KMS-11 (cell line): Measurements from ENCODE around the gene DNLZ.
"Not testable (repeated sequence)": the region's sequence is repeated elsewhere in the genome, so short reads cannot be mapped to it uniquely, and the experiment has no call there.

Source experiments
- H2AFZ ChIP-seq: fragments of 200-600 bp; sonication (generic); 2 replicates; pipeline ENCODE4 v1.6.1; 2016; ENCODE audit warnings: antibody characterized with exemption, mixed run types, low read depth
- H3K27ac ChIP-seq: fragments of 200-600 bp; sonication (generic); 2 replicates; pipeline ENCODE4 v1.6.1; 2016; ENCODE audit warnings: mild to moderate bottlenecking, mixed run types
- H3K27me3 ChIP-seq: fragments of 200-600 bp; sonication (generic); 2 replicates; pipeline ENCODE4 v1.6.1; 2017; ENCODE audit warnings: mild to moderate bottlenecking, low read depth, mixed run types, moderate library complexity; ENCODE audit not compliant: insufficient read depth
- H3K36me3 ChIP-seq: fragments of 200-600 bp; sonication (generic); 2 replicates; pipeline ENCODE4 v1.6.1; 2017; ENCODE audit warnings: mild to moderate bottlenecking, mixed run types; ENCODE audit not compliant: insufficient read depth
- H3K4me1 ChIP-seq: fragments of 200-600 bp; sonication (generic); 2 replicates; pipeline ENCODE4 v1.6.1; 2016; ENCODE audit warnings: mild to moderate bottlenecking, low read depth, mixed run types; ENCODE audit not compliant: poor library complexity, severe bottlenecking
- H3K4me2 ChIP-seq: fragments of 200-600 bp; sonication (generic); 2 replicates; pipeline ENCODE4 v1.7.0; 2016; ENCODE audit warnings: mild to moderate bottlenecking, mixed run types
- H3K4me3 ChIP-seq: fragments of 200-600 bp; sonication (generic); IDR thresholded peaks from 2 replicates; pipeline ENCODE4 v1.6.1; 2017; ENCODE audit warnings: low read depth, low read length, mixed read lengths; ENCODE audit not compliant: insufficient read depth
- H3K79me2 ChIP-seq: fragments of 200-600 bp; sonication (generic); 2 replicates; pipeline ENCODE4 v1.6.1; 2016; ENCODE audit warnings: low read depth, mixed run types; ENCODE audit not compliant: insufficient read depth
- H3K9ac ChIP-seq: fragments of 200-600 bp; sonication (generic); 2 replicates; pipeline ENCODE4 v1.6.1; 2016; ENCODE audit warnings: mild to moderate bottlenecking, mixed run types
- H4K20me1 ChIP-seq: fragments of 200-600 bp; sonication (generic); 2 replicates; pipeline ENCODE4 v1.6.1; 2016; ENCODE audit warnings: mild to moderate bottlenecking, mixed run types; ENCODE audit not compliant: insufficient read depth
- TF ChIP-seq, protein P1 (sequence below): fragments of 200-600 bp; sonication (generic); conservative IDR thresholded peaks from 2 replicates; pipeline ENCODE4 v1.6.1; 2017; ENCODE audit warnings: low read depth, mild to moderate bottlenecking, antibody characterized with exemption, low read length, moderate library complexity, mixed read lengths

DNLZ gene

DNA sequence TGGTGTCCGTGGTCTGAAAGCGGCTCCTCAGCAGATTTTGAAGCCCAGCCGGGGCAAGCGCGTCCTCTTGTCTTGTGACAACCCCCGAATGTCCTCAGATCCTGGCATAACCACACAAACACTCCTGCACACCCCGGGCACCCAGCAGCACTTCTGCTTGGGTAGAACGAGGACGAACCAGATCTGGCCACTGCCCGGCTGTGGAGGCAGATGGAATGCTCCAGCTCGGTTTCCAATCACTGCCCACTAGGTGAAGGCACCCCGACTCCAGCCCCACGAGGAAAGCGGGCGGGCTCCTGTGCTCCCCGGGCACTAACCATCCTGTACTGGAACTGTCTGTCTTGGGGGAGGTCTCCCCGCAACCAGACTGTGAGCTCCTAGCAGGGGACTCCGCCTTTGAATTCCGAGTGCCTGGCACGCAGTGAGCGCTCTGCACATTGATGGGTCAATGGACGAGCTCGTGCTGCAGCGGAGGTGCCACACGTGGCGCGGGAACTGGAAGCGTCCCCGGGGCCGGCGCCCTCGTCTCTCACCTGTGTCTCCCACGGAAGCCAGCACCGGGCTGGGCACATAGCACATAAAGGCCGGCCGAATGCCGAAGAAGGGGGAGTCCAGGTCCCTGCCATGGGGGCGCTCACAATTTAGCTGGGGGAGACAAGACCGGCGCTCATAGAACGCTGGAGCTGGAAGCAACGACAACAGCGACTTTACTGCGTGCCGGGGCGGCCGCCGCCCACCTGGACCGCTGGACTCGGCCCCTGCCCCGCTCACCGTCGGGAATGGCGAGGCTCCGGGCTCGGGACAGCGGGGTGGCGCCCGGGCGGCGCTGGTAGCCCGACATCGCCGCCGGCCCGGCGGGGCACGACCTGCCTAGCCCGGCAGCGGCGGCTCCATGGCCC, 46.3 kb upstream of the DNLZ start:
- Histone ChIP-seq H4K20me1 (peaks cover 4% of the 10 kb centered on the region; the same call in 1 of the 2 replicates), H3K36me3 (no peaks in the 10 kb centered on the region), H3K27ac (peak overlapping the region; percentile 74), H3K27me3 (no peaks in the 10 kb centered on the region), H3K4me2 (peak overlapping the region; percentile 91), H3K9ac (peak overlapping the region; percentile 93), H3K4me3 (no peak overlapping the region), H3K4me1 (peaks cover 49% of the 10 kb centered on the region), H2AFZ (peak overlapping the region; percentile 32; the same call in 1 of the 2 replicates), H3K79me2 (peaks cover 52% of the 10 kb centered on the region)
- TF ChIP-seq, protein P1, sequence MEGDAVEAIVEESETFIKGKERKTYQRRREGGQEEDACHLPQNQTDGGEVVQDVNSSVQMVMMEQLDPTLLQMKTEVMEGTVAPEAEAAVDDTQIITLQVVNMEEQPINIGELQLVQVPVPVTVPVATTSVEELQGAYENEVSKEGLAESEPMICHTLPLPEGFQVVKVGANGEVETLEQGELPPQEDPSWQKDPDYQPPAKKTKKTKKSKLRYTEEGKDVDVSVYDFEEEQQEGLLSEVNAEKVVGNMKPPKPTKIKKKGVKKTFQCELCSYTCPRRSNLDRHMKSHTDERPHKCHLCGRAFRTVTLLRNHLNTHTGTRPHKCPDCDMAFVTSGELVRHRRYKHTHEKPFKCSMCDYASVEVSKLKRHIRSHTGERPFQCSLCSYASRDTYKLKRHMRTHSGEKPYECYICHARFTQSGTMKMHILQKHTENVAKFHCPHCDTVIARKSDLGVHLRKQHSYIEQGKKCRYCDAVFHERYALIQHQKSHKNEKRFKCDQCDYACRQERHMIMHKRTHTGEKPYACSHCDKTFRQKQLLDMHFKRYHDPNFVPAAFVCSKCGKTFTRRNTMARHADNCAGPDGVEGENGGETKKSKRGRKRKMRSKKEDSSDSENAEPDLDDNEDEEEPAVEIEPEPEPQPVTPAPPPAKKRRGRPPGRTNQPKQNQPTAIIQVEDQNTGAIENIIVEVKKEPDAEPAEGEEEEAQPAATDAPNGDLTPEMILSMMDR: no peak

DNA sequence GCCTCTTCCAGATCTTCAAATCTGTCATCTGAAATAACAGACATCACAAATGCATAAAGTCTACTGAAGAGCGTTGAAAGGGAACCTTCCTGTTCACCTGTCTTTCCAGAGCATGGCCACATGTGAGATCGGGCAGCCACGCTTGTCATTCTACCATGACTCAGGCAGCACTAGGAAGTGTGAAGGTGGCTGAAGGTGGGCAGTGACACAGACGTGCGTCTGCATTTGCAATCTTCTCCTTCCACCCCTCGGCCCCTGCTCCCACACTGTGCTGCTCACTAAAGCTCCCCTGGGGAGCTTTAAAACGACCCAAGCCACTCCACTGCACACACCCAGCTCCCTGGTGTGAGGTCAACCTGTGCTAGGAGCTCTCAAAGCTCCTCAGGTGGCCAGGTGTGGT, 44.4 kb upstream of the DNLZ start:
- H3K4me1 ChIP-seq: peaks cover 67% of the 10 kb centered on the region
- TF ChIP-seq, protein P1: no peak
- H2AFZ ChIP-seq: no peak overlapping the region
- H3K4me2 ChIP-seq: no peak overlapping the region
- no peak overlapping the region for H3K4me3 ChIP-seq
- no peaks in the 10 kb centered on the region for H3K36me3 ChIP-seq
- H3K79me2 ChIP-seq: peaks cover 49% of the 10 kb centered on the region
- H3K27me3 ChIP-seq: no peaks in the 10 kb centered on the region
- peaks cover 4% of the 10 kb centered on the region; the same call in 1 of the 2 replicates for H4K20me1 ChIP-seq
- no peak overlapping the region for H3K9ac ChIP-seq
- H3K27ac ChIP-seq: no peak overlapping the region

DNA sequence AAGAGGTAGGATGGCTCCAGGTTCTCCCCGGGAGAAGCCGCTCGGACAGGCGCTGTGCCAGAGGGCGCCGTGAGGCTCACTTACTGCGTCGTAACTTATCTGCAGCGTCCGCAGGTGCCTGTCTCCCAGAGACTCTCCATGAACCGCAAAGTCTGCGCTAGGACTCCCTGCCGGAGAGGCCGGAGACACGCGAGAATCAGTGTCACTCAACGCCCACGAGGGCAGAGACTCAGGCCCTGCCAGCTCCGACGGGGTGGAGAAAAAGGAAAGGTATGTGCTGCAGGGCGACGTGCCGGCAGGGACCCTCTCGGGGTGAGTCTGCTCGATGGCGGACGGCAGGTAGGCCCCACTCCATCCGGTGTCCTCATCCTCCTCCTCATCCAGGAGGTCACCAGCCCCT, 43.5 kb upstream of the DNLZ start:
- H3K9ac ChIP-seq, H3K4me3 ChIP-seq, H2AFZ ChIP-seq, H3K27me3 ChIP-seq, H4K20me1 ChIP-seq, H3K36me3 ChIP-seq: not testable (repeated sequence)
- H3K4me2 ChIP-seq: peak overlapping the region; percentile 52; the same call in 1 of the 2 replicates
- peaks cover 41% of the 10 kb centered on the region for H3K79me2 ChIP-seq
- H3K4me1 ChIP-seq: peaks cover 67% of the 10 kb centered on the region
- peak overlapping the region; percentile 49; the same call in 1 of the 2 replicates for H3K27ac ChIP-seq

DNA sequence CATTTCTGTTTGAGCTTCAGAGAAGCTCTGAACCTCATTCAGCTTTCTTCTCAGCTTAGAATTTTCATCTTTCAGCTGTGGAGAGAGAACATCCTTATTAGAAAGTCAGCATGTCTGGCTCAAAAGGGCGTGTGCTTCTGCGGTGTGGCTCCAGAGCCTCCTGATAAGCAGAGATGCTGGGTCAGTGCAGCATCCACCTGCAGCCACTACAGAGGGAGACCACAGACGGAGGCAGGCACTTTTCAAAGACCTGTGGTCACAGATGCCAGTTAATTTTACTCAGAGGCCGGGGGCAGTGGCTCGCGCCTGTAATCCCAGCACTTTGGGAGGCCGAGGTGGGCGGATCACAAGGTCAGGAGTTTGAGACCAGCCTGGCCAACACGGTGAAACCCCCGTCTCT, 42.4 kb upstream of the DNLZ start:
- not testable (repeated sequence) for H3K9ac ChIP-seq, H3K4me3 ChIP-seq, H4K20me1 ChIP-seq, H3K27me3 ChIP-seq, H3K36me3 ChIP-seq, H2AFZ ChIP-seq
- peaks cover 61% of the 10 kb centered on the region for H3K4me1 ChIP-seq
- peaks cover 29% of the 10 kb centered on the region for H3K79me2 ChIP-seq
- H3K4me2 ChIP-seq: peak overlapping the region; percentile 55
- peak overlapping the region; percentile 49 for H3K27ac ChIP-seq

DNA sequence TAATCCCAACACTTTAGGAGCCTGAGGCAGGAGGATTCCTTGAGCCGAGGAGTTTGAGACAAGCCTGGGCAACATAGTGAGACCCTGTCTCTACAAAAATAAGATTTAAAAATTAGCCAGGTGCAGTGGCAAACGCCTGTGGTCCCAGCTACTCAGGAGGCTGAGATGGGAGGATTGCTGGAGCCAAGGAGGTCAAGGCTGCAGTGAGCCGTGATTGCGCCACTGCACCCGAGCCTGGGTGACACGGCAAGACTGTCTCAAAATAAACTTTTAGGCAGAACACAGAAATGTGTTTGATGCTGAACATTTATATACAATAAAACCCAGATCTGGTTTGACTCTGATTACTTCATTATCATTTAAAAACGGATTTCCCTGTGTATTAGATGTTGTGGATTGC, 41.9 kb upstream of the DNLZ start:
- Histone ChIP-seq H3K79me2 (peaks cover 25% of the 10 kb centered on the region), H3K4me1 (peaks cover 65% of the 10 kb centered on the region), H4K20me1 (no peaks in the 10 kb centered on the region), H3K4me2 (peak overlapping the region; percentile 55), H3K9ac (no peak overlapping the region), H3K4me3 (no peak overlapping the region), H3K27me3 (no peaks in the 10 kb centered on the region), H3K36me3 (no peaks in the 10 kb centered on the region), H3K27ac (peak overlapping the region; percentile 49), H2AFZ (no peak overlapping the region)
- TF ChIP-seq, protein P1: no peak
